Gastrocnemius medialis (tissue), 4 donors: ENCODE measurements around the gene GPR32. TPM values are rescaled to one million over a fixed set of nuclear protein-coding genes. Genes with fewer than 3 reads are reported as not detected.
"Not testable (repeated sequence)": the region's sequence is repeated elsewhere in the genome, so short reads cannot be mapped to it uniquely, and the experiment has no call there.

Source experiments
- ATAC-seq, 2 donors: fragments of 150-250 bp; one replicate each; pipeline ENCODE4 v1.9.1; 2016
- DNase-seq, 2 donors: peaks; one replicate each; pipeline ENCODE4 v3.0.0-alpha.2; 2019
- H3K27ac ChIP-seq, 4 donors: fragments of 200-600 bp; sonication (generic); 1 replicate in 1 of 4; 2 replicates in 3 of 4; pipeline ENCODE4 v1.5.1; 2016 to 2018; ENCODE audit warnings: mild to moderate bottlenecking in 2 of 4, moderate library complexity in 1 of 4
- H3K27me3 ChIP-seq, 3 donors: fragments of 200-600 bp; sonication (generic) in 2 of 3; 1 replicate in 1 of 3; 2 replicates in 2 of 3; pipeline versions ENCODE4 v1.5.1 to v1.6.0; 2016 to 2019; ENCODE audit warnings: mild to moderate bottlenecking in 1 of 3, moderate library complexity in 1 of 3
- H3K36me3 ChIP-seq, 2 donors: fragments of 200-600 bp; sonication (generic) in 1 of 2; one replicate each; pipeline ENCODE4 v1.5.1; 2017 to 2018
- H3K4me1 ChIP-seq, 2 donors: fragments of 200-600 bp; sonication (generic) in 1 of 2; one replicate each; pipeline ENCODE4 v1.5.1; 2016 to 2017; ENCODE audit warnings: mild to moderate bottlenecking in 2 of 2
- H3K4me3 ChIP-seq, 4 donors: fragments of 200-600 bp; sonication (generic) in 3 of 4; 1 replicate in 1 of 4; 2 replicates in 3 of 4; pipeline ENCODE4 v1.5.1; 2016 to 2019; ENCODE audit warnings: mild to moderate bottlenecking in 2 of 4
- H3K9me3 ChIP-seq, 3 donors: fragments of 200-600 bp; sonication (generic) in 2 of 3; 1 replicate in 1 of 3; 2 replicates in 2 of 3; pipeline ENCODE4 v1.5.1; 2016 to 2019
- POLR2A ChIP-seq, 2 donors: fragments of 450-650 bp; IDR thresholded peaks; one replicate each; pipeline ENCODE4 v1.6.1; 2017; ENCODE audit warnings: antibody characterized with exemption in 2 of 2, mild to moderate bottlenecking in 2 of 2, moderate library complexity in 2 of 2
- in situ Hi-C, 4 donors: fragments of 200-750 bp; cut with MboI; loops; one replicate each; pipeline versions ENCODE4 v1.15.0 to v1.8.0; 2017; ENCODE audit warnings: low sequenced_read_pairs in 4 of 4
- intact Hi-C: fragments of 100-400 bp; cut with DNase I; formaldehyde crosslinking; loops from one replicate; pipeline ENCODE4 v1.15.1; 2023; ENCODE audit warnings: low total_unique reads
- total RNA-seq, 4 donors: library from RNA; depleted of rRNA; stranded (reverse); fragments of >200 nt; gene quantifications; one replicate each; pipeline versions ENCODE4 v1.1.0 to v1.2.3, GENCODE V29; 2016
- TF ChIP-seq, protein P1 (sequence below), 5 experiments: fragments of 450-650 bp in 3 of 5; fragments of 200-600 bp in 2 of 5; sonication (generic) in 2 of 5; IDR thresholded peaks in 4 of 5; conservative IDR thresholded peaks in 1 of 5; 1 replicate in 4 of 5; 2 replicates in 1 of 5; pipeline ENCODE4 v1.5.1; 2016 to 2019; ENCODE audit warnings: antibody characterized with exemption in 5 of 5, mild to moderate bottlenecking in 3 of 5, moderate library complexity in 3 of 5

GPR32 gene
- total RNA-seq, 4 donors from 2014 or later, result not detected

DNA sequence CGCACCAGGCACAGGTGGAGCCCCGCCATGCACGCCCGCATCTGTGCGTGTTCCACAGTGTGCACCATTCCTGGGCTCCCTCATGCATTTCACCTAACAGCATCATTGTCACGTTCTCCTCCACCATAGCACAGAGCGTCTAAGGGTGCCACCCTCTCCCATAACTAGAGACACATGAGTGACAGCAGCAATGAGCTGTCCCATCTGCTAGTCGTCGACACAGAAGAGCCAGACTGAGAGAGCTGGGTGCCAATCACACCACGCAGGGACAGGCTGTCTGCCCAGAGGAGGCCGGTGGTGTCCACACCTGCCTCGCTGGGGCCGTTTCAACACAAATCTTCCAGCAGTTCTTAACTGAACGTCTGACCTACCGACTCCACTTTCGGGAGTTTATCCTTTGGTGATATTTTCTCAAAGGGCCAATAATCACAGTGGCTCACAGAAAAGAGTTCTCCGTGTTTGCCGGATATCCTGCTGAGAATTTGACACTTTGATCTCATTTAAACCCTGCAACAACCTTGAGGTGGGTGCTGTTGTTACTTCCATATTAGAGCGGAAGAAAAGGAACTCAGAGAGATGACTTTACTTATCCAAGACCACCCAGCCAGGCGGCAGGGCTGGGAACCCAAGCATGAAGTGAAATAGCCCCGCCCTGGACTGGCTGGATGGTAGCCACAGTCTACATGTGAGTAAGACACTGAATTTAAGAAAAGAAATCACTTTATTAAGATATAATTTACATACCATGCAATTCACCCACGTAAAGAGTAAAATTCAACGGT, 30.9 kb upstream of the GPR32 start:
- no peaks in the 10 kb centered on the region for H3K4me1 ChIP-seq
- no peaks in the 10 kb centered on the region for H3K36me3 ChIP-seq
- H3K27me3 ChIP-seq, result peaks cover 5 to 10% (median 5%) of the 10 kb centered on the region in 3 donors
- no peak for ATAC-seq
- in situ Hi-C loops (no loop called here), intact Hi-C loops (no loop called here)
- no peak for DNase-seq
- no peak for TF ChIP-seq POLR2A (IDR thresholded peaks at IDR 0.05)
- H3K27ac ChIP-seq, result no peak overlapping the region
- no peaks in the 10 kb centered on the region for H3K9me3 ChIP-seq
- H3K4me3 ChIP-seq, result no peak overlapping the region

DNA sequence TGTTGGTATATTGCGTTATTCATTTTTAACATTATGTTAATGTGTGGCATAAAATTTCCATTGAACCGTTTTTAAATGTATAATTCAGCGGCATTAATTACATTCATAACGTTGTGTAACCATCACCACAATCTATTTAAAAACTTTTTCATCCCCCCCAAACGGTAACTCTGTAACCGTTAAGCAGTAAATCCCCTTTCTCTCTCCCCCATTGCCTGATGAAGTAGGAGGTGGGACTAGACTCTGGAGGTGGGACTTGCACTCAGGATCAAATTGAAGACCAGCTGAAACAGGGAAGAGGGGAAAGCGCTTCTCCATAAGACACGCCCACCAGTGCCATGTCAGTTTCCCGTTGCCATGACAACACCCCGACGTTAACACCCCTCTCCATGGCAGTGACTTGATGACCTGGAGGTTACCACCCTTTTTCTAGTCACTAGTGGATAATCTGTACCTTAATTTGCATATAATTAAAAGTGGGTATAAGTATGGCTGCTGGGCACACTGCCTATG, 30.3 kb upstream of the GPR32 start:
- Histone ChIP-seq H3K4me3 (no peak overlapping the region), H3K4me1 (no peaks in the 10 kb centered on the region), H3K36me3 (no peaks in the 10 kb centered on the region), H3K9me3 (no peaks in the 10 kb centered on the region), H3K27ac (no peak overlapping the region), H3K27me3 (peaks cover 5 to 10% (median 5%) of the 10 kb centered on the region in 3 donors)
- TF ChIP-seq POLR2A (IDR thresholded peaks at IDR 0.05), result no peak
- TF ChIP-seq, protein P1, sequence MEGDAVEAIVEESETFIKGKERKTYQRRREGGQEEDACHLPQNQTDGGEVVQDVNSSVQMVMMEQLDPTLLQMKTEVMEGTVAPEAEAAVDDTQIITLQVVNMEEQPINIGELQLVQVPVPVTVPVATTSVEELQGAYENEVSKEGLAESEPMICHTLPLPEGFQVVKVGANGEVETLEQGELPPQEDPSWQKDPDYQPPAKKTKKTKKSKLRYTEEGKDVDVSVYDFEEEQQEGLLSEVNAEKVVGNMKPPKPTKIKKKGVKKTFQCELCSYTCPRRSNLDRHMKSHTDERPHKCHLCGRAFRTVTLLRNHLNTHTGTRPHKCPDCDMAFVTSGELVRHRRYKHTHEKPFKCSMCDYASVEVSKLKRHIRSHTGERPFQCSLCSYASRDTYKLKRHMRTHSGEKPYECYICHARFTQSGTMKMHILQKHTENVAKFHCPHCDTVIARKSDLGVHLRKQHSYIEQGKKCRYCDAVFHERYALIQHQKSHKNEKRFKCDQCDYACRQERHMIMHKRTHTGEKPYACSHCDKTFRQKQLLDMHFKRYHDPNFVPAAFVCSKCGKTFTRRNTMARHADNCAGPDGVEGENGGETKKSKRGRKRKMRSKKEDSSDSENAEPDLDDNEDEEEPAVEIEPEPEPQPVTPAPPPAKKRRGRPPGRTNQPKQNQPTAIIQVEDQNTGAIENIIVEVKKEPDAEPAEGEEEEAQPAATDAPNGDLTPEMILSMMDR (IDR thresholded peaks at IDR 0.05 in 4 of 5, conservative IDR thresholded peaks at IDR 0.05 in 1 of 5), result no peak
- intact Hi-C loops (no loop called here), in situ Hi-C loops (no loop called here)
- DNase-seq, result no peak
- ATAC-seq, result no peak

DNA sequence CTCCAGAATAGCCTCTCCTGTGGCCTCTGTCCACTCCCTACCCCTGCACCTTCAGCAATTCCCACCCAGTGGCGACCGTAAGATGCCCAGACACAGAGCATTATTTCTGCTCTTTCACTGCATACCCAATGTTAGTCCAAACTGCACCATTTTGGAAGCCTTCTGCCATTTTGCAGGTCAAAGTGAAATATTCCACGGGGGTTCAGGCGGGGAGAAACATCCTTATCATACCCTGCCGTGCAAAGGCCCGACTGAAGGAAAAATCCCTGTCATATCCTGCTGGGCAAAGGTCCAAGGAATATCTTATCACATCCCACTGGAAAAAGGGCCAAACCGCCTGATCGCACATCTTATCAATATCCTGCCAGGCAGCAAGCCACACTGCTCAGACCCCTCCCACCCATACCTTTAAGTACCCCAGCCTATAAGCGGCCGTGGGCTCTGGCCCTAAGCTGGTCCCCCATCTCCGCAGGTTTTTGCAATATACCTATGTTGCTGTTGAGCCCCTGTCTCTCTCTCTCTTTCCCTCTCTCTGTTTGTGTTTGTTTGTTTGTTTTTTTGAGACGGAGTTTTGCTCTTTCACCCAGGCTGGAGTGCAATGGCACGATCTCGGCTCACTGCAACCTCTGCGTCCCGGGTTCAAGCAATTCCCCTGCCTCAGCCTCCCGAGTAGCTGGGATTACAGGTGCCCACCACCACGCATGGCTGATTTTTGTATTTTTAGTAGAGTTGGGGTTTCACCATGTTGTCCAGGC, 28.9 kb upstream of the GPR32 start:
- intact Hi-C loops, result no loop called here
- Histone ChIP-seq H3K9me3 (no peaks in the 10 kb centered on the region), H3K4me3 (no peak overlapping the region), H3K27ac (no peak overlapping the region), H3K36me3 (no peaks in the 10 kb centered on the region), H3K4me1 (no peaks in the 10 kb centered on the region), H3K27me3 (peaks cover 5 to 7% (median 5%) of the 10 kb centered on the region in 3 donors)
- in situ Hi-C loops, result no loop called here
- no peak for DNase-seq
- ATAC-seq, result no peak
- no peak for TF ChIP-seq POLR2A (IDR thresholded peaks at IDR 0.05)
- TF ChIP-seq, protein P1 (IDR thresholded peaks at IDR 0.05 in 4 of 5, conservative IDR thresholded peaks at IDR 0.05 in 1 of 5), result no peak

DNA sequence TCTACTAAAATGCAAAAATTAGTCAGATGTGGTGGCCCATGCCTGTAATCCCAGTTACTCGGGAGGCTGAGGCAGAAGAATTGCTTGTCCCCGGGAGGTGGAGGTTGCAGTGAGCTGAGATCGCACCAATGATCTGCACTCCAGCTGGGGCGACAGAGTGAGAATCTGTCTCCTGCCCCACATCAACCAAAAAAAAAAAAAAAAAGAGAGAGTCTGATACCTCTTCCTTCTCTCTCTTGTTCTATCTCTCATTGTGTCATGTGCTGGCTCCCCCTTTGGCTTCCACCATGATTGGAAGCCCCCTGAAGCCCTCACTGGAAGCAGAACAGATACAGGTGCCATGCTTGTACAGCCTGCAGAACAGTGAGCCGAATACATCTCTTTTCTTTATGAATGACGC, 26.7 kb upstream of the GPR32 start:
- intact Hi-C loops, result no loop called here
- DNase-seq (no peak), ATAC-seq (no peak)
- H3K9me3 ChIP-seq, result no peaks in the 10 kb centered on the region
- TF ChIP-seq, protein P1 (IDR thresholded peaks at IDR 0.05 in 4 of 5, conservative IDR thresholded peaks at IDR 0.05 in 1 of 5), result no peak
- TF ChIP-seq POLR2A (IDR thresholded peaks at IDR 0.05), result no peak
- no peak overlapping the region for H3K4me3 ChIP-seq
- H3K4me1 ChIP-seq, result no peaks in the 10 kb centered on the region
- peaks cover 0 to 5% (median 5%) of the 10 kb centered on the region in 3 donors for H3K27me3 ChIP-seq
- H3K27ac ChIP-seq, result no peak overlapping the region
- no peaks in the 10 kb centered on the region for H3K36me3 ChIP-seq
- in situ Hi-C loops, result no loop called here

DNA sequence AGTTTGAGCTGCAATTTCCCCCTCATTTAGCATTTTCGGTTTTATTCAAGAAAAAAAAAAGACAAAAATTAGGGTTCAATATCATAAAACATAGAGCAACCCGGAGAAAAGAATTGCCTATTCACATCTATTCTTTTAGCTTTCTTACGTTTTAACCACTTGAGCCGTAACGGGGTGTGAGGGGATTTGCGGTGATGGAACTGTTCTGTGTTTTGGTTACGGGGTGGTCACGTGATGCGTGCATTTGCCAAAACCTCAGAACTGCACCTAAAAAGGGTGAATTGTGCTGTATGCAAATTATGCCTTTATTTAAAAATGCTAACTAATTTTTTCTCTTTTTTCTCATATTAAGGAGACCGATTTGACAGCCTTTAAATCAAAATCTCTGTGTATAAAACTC, 25.0 kb upstream of the GPR32 start:
- peaks cover 0 to 3% (median 0%) of the 10 kb centered on the region in 3 donors for H3K27me3 ChIP-seq
- DNase-seq (no peak), ATAC-seq (no peak)
- in situ Hi-C loops, result no loop called here
- no peak for TF ChIP-seq POLR2A (IDR thresholded peaks at IDR 0.05)
- TF ChIP-seq, protein P1 (IDR thresholded peaks at IDR 0.05 in 4 of 5, conservative IDR thresholded peaks at IDR 0.05 in 1 of 5), result no peak
- H3K4me3 ChIP-seq, result no peak overlapping the region
- H3K36me3 ChIP-seq, result no peaks in the 10 kb centered on the region
- H3K4me1 ChIP-seq, result no peaks in the 10 kb centered on the region
- H3K9me3 ChIP-seq, result no peaks in the 10 kb centered on the region
- no peak overlapping the region for H3K27ac ChIP-seq
- intact Hi-C loops, result no loop called here

DNA sequence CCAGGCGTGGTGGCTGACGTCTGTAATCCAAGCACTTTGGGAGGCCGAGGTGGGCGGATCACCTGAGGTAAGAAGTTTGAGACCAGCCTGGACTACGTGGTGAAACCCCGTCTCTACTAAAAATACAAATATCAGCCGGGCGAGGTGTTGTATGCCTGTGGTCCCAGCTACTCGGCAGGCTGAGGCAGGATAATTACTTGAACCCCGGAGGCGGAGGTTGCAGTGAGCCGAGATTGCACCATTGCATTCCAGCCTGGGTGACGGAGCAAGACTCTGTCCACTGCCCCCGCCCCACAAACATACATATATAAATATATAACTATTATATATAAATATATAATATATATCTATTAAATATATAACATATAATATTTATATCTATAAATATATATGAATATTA, 23.1 kb upstream of the GPR32 start:
- H3K4me1 ChIP-seq, H3K27ac ChIP-seq, H3K4me3 ChIP-seq, DNase-seq, H3K9me3 ChIP-seq, intact Hi-C loops, in situ Hi-C loops, ATAC-seq, H3K36me3 ChIP-seq, H3K27me3 ChIP-seq: not testable (repeated sequence)
